Right lobe of liver (tissue), 4 donors: Measurements from ENCODE around the gene IRF2BP2.

Source experiments
- CTCF ChIP-seq, 4 donors: fragments of 200-600 bp in 3 of 4; fragments of 450-650 bp in 1 of 4; IDR thresholded peaks; one replicate each; pipeline versions ENCODE4 v1.5.1 to v1.8.0; 2016 to 2022; ENCODE audit warnings: antibody characterized with exemption in 4 of 4, mild to moderate bottlenecking in 2 of 4
- POLR2A ChIP-seq: fragments of 450-650 bp; IDR thresholded peaks from one replicate; pipeline ENCODE4 v1.6.1; 2017; ENCODE audit warnings: antibody characterized with exemption, mild to moderate bottlenecking
- donor health status: DM: no; HTN: no; CAD: no.
- donor health status: DM: no; HTN: no; CAD: no.
- donor health status: DM: no; HTN: yes; CAD: no.

- no peak for TF ChIP-seq POLR2A
- TF ChIP-seq CTCF (IDR thresholded peaks at IDR 0.05) = no peak
Observed at GRCh38 chr1:234561319-234561718, 48.7 kb downstream of the IRF2BP2 start.
